ENCODE results near the gene USP37.

Gene USP37

GRCh38 chr2:218407717-218408116 lies 160.4 kb downstream of the USP37 start:
- H3K9ac ChIP-seq (ENCODE audit: low read depth, low read length), result no peak overlapping the region
- WGBS, result 94% methylated on average over 8 of the region's 8 CpGs
- no peak overlapping the region for H3K27ac ChIP-seq (ENCODE audit: low read depth, low read length)
- H3K27me3 ChIP-seq (ENCODE audit: insufficient read depth, low read length), result no peaks in the 10 kb centered on the region
- peaks cover 13% of the 10 kb centered on the region; the same call in 1 of the 2 replicates for H3K36me3 ChIP-seq (ENCODE audit: insufficient read depth, low read length)
- H3K4me3 ChIP-seq (ENCODE audit: low read length), result no peak overlapping the region
- H3K9me3 ChIP-seq (ENCODE audit: insufficient read depth, low read depth, low read length), result no peaks in the 10 kb centered on the region
- H3K4me1 ChIP-seq (ENCODE audit: insufficient read depth, low read length), result peaks cover 19% of the 10 kb centered on the region

- Histone ChIP-seq H3K4me1 (ENCODE audit: insufficient read depth, low read length) (peaks cover 19% of the 10 kb centered on the region), H3K27ac (ENCODE audit: low read depth, low read length) (peak overlapping the region; percentile 77), H3K27me3 (ENCODE audit: insufficient read depth, low read length) (no peaks in the 10 kb centered on the region), H3K36me3 (ENCODE audit: insufficient read depth, low read length) (peaks cover 13% of the 10 kb centered on the region; the same call in 1 of the 2 replicates), H3K9ac (ENCODE audit: low read depth, low read length) (peak overlapping the region; percentile 85), H3K4me3 (ENCODE audit: low read length) (peak overlapping the region; percentile 66), H3K9me3 (ENCODE audit: insufficient read depth, low read depth, low read length) (no peaks in the 10 kb centered on the region)
- WGBS, result 57% methylated on average over 13 of the region's 13 CpGs
Measured at GRCh38 chr2:218406949-218407618, 161.1 kb downstream of the USP37 start.

GRCh38 chr2:218406209-218406948 lies 161.8 kb downstream of the USP37 start:
- WGBS, result 2% methylated on average over 54 of the region's 56 CpGs
- Histone ChIP-seq H3K9ac (ENCODE audit: low read depth, low read length) (peak overlapping the region; percentile 85), H3K4me3 (ENCODE audit: low read length) (peak overlapping the region; percentile 66), H3K27me3 (ENCODE audit: insufficient read depth, low read length) (no peaks in the 10 kb centered on the region), H3K36me3 (ENCODE audit: insufficient read depth, low read length) (peaks cover 13% of the 10 kb centered on the region; the same call in 1 of the 2 replicates), H3K4me1 (ENCODE audit: insufficient read depth, low read length) (peaks cover 19% of the 10 kb centered on the region), H3K9me3 (ENCODE audit: insufficient read depth, low read depth, low read length) (no peaks in the 10 kb centered on the region), H3K27ac (ENCODE audit: low read depth, low read length) (peak overlapping the region; percentile 96)

GRCh38 chr2:218405746-218406208 lies 162.4 kb downstream of the USP37 start:
- Histone ChIP-seq H3K9ac (ENCODE audit: low read depth, low read length) (peak overlapping the region; percentile 63), H3K4me3 (ENCODE audit: low read length) (peak overlapping the region; percentile 61), H3K27me3 (ENCODE audit: insufficient read depth, low read length) (no peaks in the 10 kb centered on the region), H3K27ac (ENCODE audit: low read depth, low read length) (peak overlapping the region; percentile 96), H3K9me3 (ENCODE audit: insufficient read depth, low read depth, low read length) (no peaks in the 10 kb centered on the region), H3K4me1 (ENCODE audit: insufficient read depth, low read length) (peaks cover 22% of the 10 kb centered on the region), H3K36me3 (ENCODE audit: insufficient read depth, low read length) (peaks cover 13% of the 10 kb centered on the region; the same call in 1 of the 2 replicates)
- 3% methylated on average over 15 of the region's 15 CpGs for WGBS

GRCh38 chr2:218405086-218405745 lies 162.9 kb downstream of the USP37 start:
- Histone ChIP-seq H3K4me1 (ENCODE audit: insufficient read depth, low read length) (peaks cover 22% of the 10 kb centered on the region), H3K27ac (ENCODE audit: low read depth, low read length) (peak overlapping the region; percentile 96), H3K36me3 (ENCODE audit: insufficient read depth, low read length) (peaks cover 13% of the 10 kb centered on the region; the same call in 1 of the 2 replicates), H3K9me3 (ENCODE audit: insufficient read depth, low read depth, low read length) (no peaks in the 10 kb centered on the region), H3K27me3 (ENCODE audit: insufficient read depth, low read length) (no peaks in the 10 kb centered on the region), H3K4me3 (ENCODE audit: low read length) (peak overlapping the region; percentile 61), H3K9ac (ENCODE audit: low read depth, low read length) (peak overlapping the region; percentile 63)
- 44% methylated on average over 7 of the region's 8 CpGs for WGBS

- Histone ChIP-seq H3K4me3 (ENCODE audit: low read length) (no peak overlapping the region), H3K27ac (ENCODE audit: low read depth, low read length) (peak overlapping the region; percentile 96; the same call in 1 of the 2 replicates)
Measured at GRCh38 chr2:218404351-218405085, 163.6 kb downstream of the USP37 start.

GRCh38 chr2:218403810-218404209 lies 164.3 kb downstream of the USP37 start:
- Histone ChIP-seq H3K27me3 (ENCODE audit: insufficient read depth, low read length) (peaks cover 8% of the 10 kb centered on the region), H3K4me1 (ENCODE audit: insufficient read depth, low read length) (peaks cover 22% of the 10 kb centered on the region), H3K9me3 (ENCODE audit: insufficient read depth, low read depth, low read length) (no peaks in the 10 kb centered on the region), H3K36me3 (ENCODE audit: insufficient read depth, low read length) (peaks cover 13% of the 10 kb centered on the region; the same call in 1 of the 2 replicates), H3K27ac (ENCODE audit: low read depth, low read length) (no peak overlapping the region), H3K9ac (ENCODE audit: low read depth, low read length) (no peak overlapping the region), H3K4me3 (ENCODE audit: low read length) (no peak overlapping the region)
- 90% methylated on average over 7 of the region's 7 CpGs for WGBS

More at GRCh38 chr2:218404351-218405085, 163.6 kb downstream of the USP37 start:
- 91% methylated on average over 16 of the region's 16 CpGs for WGBS
- Histone ChIP-seq H3K27me3 (ENCODE audit: insufficient read depth, low read length) (peaks cover under 1% of the 10 kb centered on the region), H3K9me3 (ENCODE audit: insufficient read depth, low read depth, low read length) (no peaks in the 10 kb centered on the region), H3K4me1 (ENCODE audit: insufficient read depth, low read length) (peaks cover 22% of the 10 kb centered on the region), H3K9ac (ENCODE audit: low read depth, low read length) (no peak overlapping the region), H3K36me3 (ENCODE audit: insufficient read depth, low read length) (peaks cover 13% of the 10 kb centered on the region; the same call in 1 of the 2 replicates)

GRCh38 chr2:218402911-218403411 lies 165.2 kb downstream of the USP37 start:
- H3K4me1 ChIP-seq (ENCODE audit: insufficient read depth, low read length), result peaks cover 22% of the 10 kb centered on the region
- H3K27me3 ChIP-seq (ENCODE audit: insufficient read depth, low read length), result peaks cover 16% of the 10 kb centered on the region
- H3K4me3 ChIP-seq (ENCODE audit: low read length), result no peak overlapping the region
- H3K9ac ChIP-seq (ENCODE audit: low read depth, low read length), result no peak overlapping the region
- peaks cover 13% of the 10 kb centered on the region; the same call in 1 of the 2 replicates for H3K36me3 ChIP-seq (ENCODE audit: insufficient read depth, low read length)
- H3K9me3 ChIP-seq (ENCODE audit: insufficient read depth, low read depth, low read length), result no peaks in the 10 kb centered on the region
- 92% methylated on average over 26 of the region's 26 CpGs for WGBS
- no peak overlapping the region for H3K27ac ChIP-seq (ENCODE audit: low read depth, low read length)

- no peak overlapping the region for H3K27ac ChIP-seq (ENCODE audit: low read depth, low read length)
- H3K27me3 ChIP-seq (ENCODE audit: insufficient read depth, low read length), result peaks cover 21% of the 10 kb centered on the region
- peaks cover 13% of the 10 kb centered on the region; the same call in 1 of the 2 replicates for H3K36me3 ChIP-seq (ENCODE audit: insufficient read depth, low read length)
- 90% methylated on average over 8 of the region's 8 CpGs for WGBS
- no peak overlapping the region for H3K4me3 ChIP-seq (ENCODE audit: low read length)
- H3K4me1 ChIP-seq (ENCODE audit: insufficient read depth, low read length), result peaks cover 22% of the 10 kb centered on the region
- H3K9me3 ChIP-seq (ENCODE audit: insufficient read depth, low read depth, low read length), result no peaks in the 10 kb centered on the region
- H3K9ac ChIP-seq (ENCODE audit: low read depth, low read length), result no peak overlapping the region
Measured at GRCh38 chr2:218402491-218402901, 165.7 kb downstream of the USP37 start.

GRCh38 chr2:218401890-218402289 lies 166.3 kb downstream of the USP37 start:
- no peak overlapping the region for H3K9ac ChIP-seq (ENCODE audit: low read depth, low read length)
- no peak overlapping the region for H3K4me3 ChIP-seq (ENCODE audit: low read length)

More at GRCh38 chr2:218401890-218402289, 166.3 kb downstream of the USP37 start:
- Histone ChIP-seq H3K4me1 (ENCODE audit: insufficient read depth, low read length) (peaks cover 23% of the 10 kb centered on the region), H3K27me3 (ENCODE audit: insufficient read depth, low read length) (peaks cover 27% of the 10 kb centered on the region), H3K36me3 (ENCODE audit: insufficient read depth, low read length) (peaks cover 13% of the 10 kb centered on the region; the same call in 1 of the 2 replicates), H3K9me3 (ENCODE audit: insufficient read depth, low read depth, low read length) (no peaks in the 10 kb centered on the region), H3K27ac (ENCODE audit: low read depth, low read length) (no peak overlapping the region)
- 94% methylated on average over 9 of the region's 9 CpGs for WGBS
